PC-9 (cell line): ENCODE measurements around the gene CCDC150. TPM values are rescaled to one million over a fixed set of nuclear protein-coding genes. Genes with fewer than 3 reads are reported as not detected.
"Not testable (repeated sequence)": the region's sequence is repeated elsewhere in the genome, so short reads cannot be mapped to it uniquely, and the experiment has no call there.

Source experiments
- BruUV-seq: library from RNA; stranded (reverse); fragments of 400-500 nt; replicated peaks from 2 replicates; lab custom pipeline; 2021; lab: Mats Ljungman, UMichigan
- CTCF ChIA-PET: fragments of 300-600 bp; sonication (Branson Sonifier 250); formaldehyde crosslinking; loops from one replicate; lab custom pipeline; 2022; ENCODE audit warnings: antibody characterized with exemption; lab: Charles Lee
- POLR2A ChIA-PET: fragments of 300-600 bp; sonication (Branson Sonifier 250); formaldehyde crosslinking; loops from one replicate; lab custom pipeline; 2022; ENCODE audit warnings: antibody characterized with exemption; ENCODE audit not compliant: unreplicated experiment; lab: Charles Lee
- DNase-seq, 2 experiments: peaks; one replicate each; pipeline versions ENCODE4 v3.0.0 to v3.0.0-alpha.2; 2015 to 2022; ENCODE audit warnings: mixed read lengths in 1 of 2
- H2AFZ ChIP-seq: fragments of 200-600 bp; sonication (generic); 2 replicates; pipeline ENCODE4 v1.8.1; 2017; ENCODE audit warnings: antibody characterized with exemption
- H3F3A ChIP-seq: fragments of 200-600 bp; sonication (generic); 2 replicates; pipeline ENCODE4 v1.8.1; 2017; ENCODE audit warnings: antibody characterized with exemption, mild to moderate bottlenecking, low read depth; ENCODE audit not compliant: insufficient read depth
- H3K27ac ChIP-seq: fragments of 200-600 bp; sonication (generic); 2 replicates; pipeline ENCODE4 v1.6.1; 2016; ENCODE audit warnings: mixed run types
- H3K27me3 ChIP-seq: fragments of 200-600 bp; sonication (generic); 2 replicates; pipeline ENCODE4 v1.6.1; 2016; ENCODE audit warnings: low read depth, mixed run types; ENCODE audit not compliant: insufficient read depth
- H3K36me3 ChIP-seq: fragments of 200-600 bp; sonication (generic); 2 replicates; pipeline ENCODE4 v1.6.1; 2016; ENCODE audit warnings: low read depth, mixed run types
- H3K4me1 ChIP-seq: fragments of 200-600 bp; sonication (generic); replicated peaks from 2 replicates; pipeline ENCODE4 v1.6.1; 2016; ENCODE audit warnings: mixed run types; ENCODE audit not compliant: insufficient read depth
- H3K4me2 ChIP-seq: fragments of 200-600 bp; sonication (generic); 2 replicates; pipeline ENCODE4 v1.6.1; 2017; ENCODE audit warnings: mixed run types
- H3K4me3 ChIP-seq: fragments of 200-600 bp; sonication (generic); 2 replicates; pipeline ENCODE4 v1.6.1; 2016; ENCODE audit warnings: mixed run types
- H3K79me2 ChIP-seq: fragments of 200-600 bp; sonication (generic); 2 replicates; pipeline ENCODE4 v1.6.1; 2017; ENCODE audit warnings: low read depth, mixed run types
- H3K9me2 ChIP-seq: fragments of 200-600 bp; sonication (generic); 2 replicates; pipeline ENCODE4 v1.8.1; 2017; ENCODE audit warnings: mild to moderate bottlenecking; ENCODE audit not compliant: insufficient read depth
- H3K9me3 ChIP-seq: fragments of 200-600 bp; sonication (generic); 2 replicates; pipeline ENCODE4 v1.8.1; 2016; ENCODE audit warnings: low read depth; ENCODE audit not compliant: insufficient read depth
- H4K20me1 ChIP-seq: fragments of 200-600 bp; sonication (generic); 2 replicates; pipeline ENCODE4 v1.8.1; 2017; ENCODE audit not compliant: insufficient read depth
- CTCF ChIP-seq: fragments of 200-600 bp; sonication (generic); conservative IDR thresholded peaks from 2 replicates; pipeline ENCODE4 v1.6.1; 2017; ENCODE audit warnings: mixed run types, antibody characterized with exemption, mild to moderate bottlenecking, moderate library complexity
- EZH2 ChIP-seq: fragments of 200-600 bp; sonication (generic); IDR thresholded peaks from 2 replicates; pipeline ENCODE4 v1.8.0; 2017; ENCODE audit warnings: antibody characterized with exemption, low read depth
- intact Hi-C: fragments of 100-400 bp; cut with micrococcal nuclease; formaldehyde crosslinking; loops from one replicate; pipeline ENCODE4 v1.10.0; 2022; ENCODE audit not compliant: unreplicated experiment
- total RNA-seq: library from RNA; stranded (reverse); gene quantifications from 2 replicates; pipeline ENCODE4 v1.2.3, GENCODE V29; 2021

The CCDC150 gene
- total RNA-seq, 1 experiment from 2014 or later: 9.8 TPM

- Histone ChIP-seq H3K27me3 (no peaks in the 10 kb centered on the region), H3K4me2 (no peak overlapping the region), H3K9me2 (no peaks in the 10 kb centered on the region), H3K36me3 (no peaks in the 10 kb centered on the region), H3K9me3 (no peaks in the 10 kb centered on the region), H3K4me3 (no peak overlapping the region), H3F3A (no peaks in the 10 kb centered on the region), H3K4me1 (no peaks in the 10 kb centered on the region), H3K27ac (no peak overlapping the region), H2AFZ (no peak overlapping the region), H3K79me2 (no peaks in the 10 kb centered on the region), H4K20me1 (no peaks in the 10 kb centered on the region)
- no peak for TF ChIP-seq EZH2
- no peak for TF ChIP-seq CTCF
- DNase-seq: no peak
- BruUV-seq: no TSS peak
- ChIA-PET CTCF (no interaction called here), POLR2A (no interaction called here)
- intact Hi-C loops: no loop called here
Measured at GRCh38 chr2:196679368-196679767, 39.9 kb downstream of the CCDC150 start.

GRCh38 chr2:196681510-196681909 is 42.0 kb downstream of the CCDC150 start:
- Histone ChIP-seq H3K27me3 (no peaks in the 10 kb centered on the region), H4K20me1 (no peaks in the 10 kb centered on the region), H3K27ac (no peak overlapping the region), H3K36me3 (no peaks in the 10 kb centered on the region), H3K79me2 (no peaks in the 10 kb centered on the region), H3K9me3 (no peaks in the 10 kb centered on the region; the same call in 1 of the 2 replicates), H3F3A (no peaks in the 10 kb centered on the region), H3K4me2 (no peak overlapping the region), H3K4me1 (no peaks in the 10 kb centered on the region), H3K9me2 (no peaks in the 10 kb centered on the region), H3K4me3 (no peak overlapping the region), H2AFZ (no peak overlapping the region)
- DNase-seq: no peak
- TF ChIP-seq EZH2 (no peak), CTCF (no peak)
- ChIA-PET CTCF (no interaction called here), POLR2A (no interaction called here)
- intact Hi-C loops: no loop called here
- no TSS peak for BruUV-seq

- ChIA-PET POLR2A (no interaction called here), CTCF (no interaction called here)
- BruUV-seq: no TSS peak
- Histone ChIP-seq H2AFZ (no peak overlapping the region), H3F3A (no peaks in the 10 kb centered on the region), H3K4me2 (no peak overlapping the region), H3K36me3 (no peaks in the 10 kb centered on the region), H4K20me1 (no peaks in the 10 kb centered on the region), H3K27me3 (no peaks in the 10 kb centered on the region), H3K79me2 (no peaks in the 10 kb centered on the region), H3K4me3 (no peak overlapping the region), H3K27ac (no peak overlapping the region), H3K9me3 (no peaks in the 10 kb centered on the region; the same call in 1 of the 2 replicates), H3K4me1 (no peaks in the 10 kb centered on the region), H3K9me2 (no peaks in the 10 kb centered on the region)
- DNase-seq: no peak
- intact Hi-C loops: no loop called here
- TF ChIP-seq EZH2 (no peak), CTCF (no peak)
Measured at GRCh38 chr2:196685792-196686191, 46.3 kb downstream of the CCDC150 start.

- H3K4me3 ChIP-seq, DNase-seq, H3K36me3 ChIP-seq, H3F3A ChIP-seq, CTCF ChIA-PET, H3K9me2 ChIP-seq, intact Hi-C loops, H2AFZ ChIP-seq, H4K20me1 ChIP-seq, H3K27me3 ChIP-seq, H3K27ac ChIP-seq, BruUV-seq, H3K9me3 ChIP-seq, H3K4me1 ChIP-seq, H3K4me2 ChIP-seq, POLR2A ChIA-PET, H3K79me2 ChIP-seq: not testable (repeated sequence)
Measured at GRCh38 chr2:196686737-196687136, 47.2 kb downstream of the CCDC150 start.
